ENCODE data around the gene CEACAM3.

GRCh38 chr19:41753159-41753558, 43.2 kb upstream of the CEACAM3 start:
- TF ChIP-seq YY1 (tag by site-specific recombination; IDR thresholded peaks at IDR 0.05) (no peak), SETDB1 (IDR thresholded peaks at IDR 0.05; ENCODE audit: insufficient read length, low read length) (no peak), CTCF (tag by site-specific recombination; IDR thresholded peaks at IDR 0.05) (0 out of 2 replicates have a peak, but pooled peaks have one; percentile 23), ZBTB1 (tag by site-specific recombination; IDR thresholded peaks at IDR 0.05) (no peak), ZNF24 (tag by site-specific recombination; IDR thresholded peaks at IDR 0.05) (no peak), ZSCAN4 (tag by site-specific recombination; IDR thresholded peaks at IDR 0.05) (no peak), RBAK (tag by site-specific recombination; IDR thresholded peaks at IDR 0.05) (no peak), ZNF596 (tag by site-specific recombination; IDR thresholded peaks at IDR 0.05) (no peak)
